Suprapubic skin (tissue), 4 donors: Measurements from ENCODE around the gene ZNF774. TPM values are rescaled to one million over a fixed set of nuclear protein-coding genes. Genes with fewer than 3 reads are reported as not detected.

Experiments used
- DNase-seq, 2 donors: peaks; one replicate each; pipeline ENCODE4 v3.0.0-alpha.2; 2019; ENCODE audit warnings: low spot score in 2 of 2
- H3K27ac ChIP-seq: fragments of 200-600 bp; sonication (generic); one replicate; pipeline ENCODE4 v1.5.1; 2019
- H3K27me3 ChIP-seq: fragments of 200-600 bp; sonication (generic); one replicate; pipeline ENCODE4 v1.5.1; 2019
- H3K36me3 ChIP-seq: fragments of 200-600 bp; sonication (generic); one replicate; pipeline ENCODE4 v1.5.1; 2019
- H3K4me1 ChIP-seq: fragments of 200-600 bp; sonication (generic); one replicate; pipeline ENCODE4 v1.5.1; 2019
- H3K4me3 ChIP-seq: fragments of 200-600 bp; sonication (generic); one replicate; pipeline ENCODE4 v1.5.1; 2019; ENCODE audit warnings: mild to moderate bottlenecking
- H3K9me3 ChIP-seq: fragments of 200-600 bp; sonication (generic); one replicate; pipeline ENCODE4 v1.5.1; 2019
- EP300 ChIP-seq: sonication (generic); formaldehyde crosslinking; IDR thresholded peaks from one replicate; pipeline ENCODE4 v1.6.1; 2017; ENCODE audit warnings: antibody characterized with exemption
- POLR2A ChIP-seq, 2 donors: fragments of 450-650 bp; IDR thresholded peaks; one replicate each; pipeline ENCODE4 v1.6.1; 2017; ENCODE audit warnings: antibody characterized with exemption in 2 of 2, mild to moderate bottlenecking in 2 of 2, moderate library complexity in 2 of 2
- POLR2AphosphoS5 ChIP-seq, 3 donors: sonication (generic); formaldehyde crosslinking; IDR thresholded peaks; one replicate each; pipeline ENCODE4 v1.6.1; 2017; ENCODE audit warnings: antibody characterized with exemption in 3 of 3
- WGBS: methylation state at CpG from one replicate; pipeline ENCODE4 v1.1.5; 2018; 5-methylcytosine and 5-hydroxymethylcytosine counted together
- total RNA-seq, 4 donors: library from RNA; depleted of rRNA; stranded (reverse); fragments of >200 nt; gene quantifications; one replicate each; pipeline ENCODE4 v1.1.0, GENCODE V29; 2016
- TF ChIP-seq, protein P1 (sequence below), 2 donors: fragments of 200-600 bp in 1 of 2; fragments of 450-650 bp in 1 of 2; sonication (generic) in 1 of 2; IDR thresholded peaks; one replicate each; pipeline ENCODE4 v1.5.1; 2016 to 2019; ENCODE audit warnings: antibody characterized with exemption in 2 of 2, mild to moderate bottlenecking in 1 of 2, moderate library complexity in 1 of 2

ZNF774 gene
- total RNA-seq, 4 donors from 2014 or later = 1.4 to 7.2 (median 3.2) TPM

DNA sequence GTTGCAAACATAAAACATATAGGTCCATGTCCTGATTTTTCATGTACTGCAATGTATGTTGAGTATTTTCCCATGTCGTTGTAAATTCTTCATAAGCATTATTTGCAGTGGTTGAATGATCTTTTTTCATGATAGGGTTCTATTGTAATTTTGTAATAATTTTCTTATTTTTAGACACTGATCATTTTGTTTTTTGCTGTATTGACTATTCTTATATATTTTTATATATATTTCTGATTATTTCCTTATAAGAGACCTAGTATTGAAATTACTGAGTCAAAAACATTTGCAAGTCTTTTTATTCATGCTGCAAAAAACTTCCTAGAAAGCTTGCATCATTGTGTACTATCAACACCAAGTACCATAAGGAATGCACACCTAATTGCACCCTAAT is 31.2 kb upstream of the ZNF774 start:
- no peak for TF ChIP-seq POLR2A (IDR thresholded peaks at IDR 0.05)
- TF ChIP-seq POLR2AphosphoS5 (IDR thresholded peaks at IDR 0.05) = no peak
- TF ChIP-seq EP300 = no peak
- TF ChIP-seq, protein P1, sequence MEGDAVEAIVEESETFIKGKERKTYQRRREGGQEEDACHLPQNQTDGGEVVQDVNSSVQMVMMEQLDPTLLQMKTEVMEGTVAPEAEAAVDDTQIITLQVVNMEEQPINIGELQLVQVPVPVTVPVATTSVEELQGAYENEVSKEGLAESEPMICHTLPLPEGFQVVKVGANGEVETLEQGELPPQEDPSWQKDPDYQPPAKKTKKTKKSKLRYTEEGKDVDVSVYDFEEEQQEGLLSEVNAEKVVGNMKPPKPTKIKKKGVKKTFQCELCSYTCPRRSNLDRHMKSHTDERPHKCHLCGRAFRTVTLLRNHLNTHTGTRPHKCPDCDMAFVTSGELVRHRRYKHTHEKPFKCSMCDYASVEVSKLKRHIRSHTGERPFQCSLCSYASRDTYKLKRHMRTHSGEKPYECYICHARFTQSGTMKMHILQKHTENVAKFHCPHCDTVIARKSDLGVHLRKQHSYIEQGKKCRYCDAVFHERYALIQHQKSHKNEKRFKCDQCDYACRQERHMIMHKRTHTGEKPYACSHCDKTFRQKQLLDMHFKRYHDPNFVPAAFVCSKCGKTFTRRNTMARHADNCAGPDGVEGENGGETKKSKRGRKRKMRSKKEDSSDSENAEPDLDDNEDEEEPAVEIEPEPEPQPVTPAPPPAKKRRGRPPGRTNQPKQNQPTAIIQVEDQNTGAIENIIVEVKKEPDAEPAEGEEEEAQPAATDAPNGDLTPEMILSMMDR (IDR thresholded peaks at IDR 0.05) = no peak
- WGBS = 51% methylated on average over 1 of the region's 1 CpG
- no peak for DNase-seq
- Histone ChIP-seq H3K4me3 (no peak overlapping the region), H3K36me3 (no peaks in the 10 kb centered on the region), H3K27ac (peak overlapping the region; percentile 58), H3K27me3 (no peaks in the 10 kb centered on the region), H3K4me1 (peaks cover 8% of the 10 kb centered on the region), H3K9me3 (no peaks in the 10 kb centered on the region)

DNA sequence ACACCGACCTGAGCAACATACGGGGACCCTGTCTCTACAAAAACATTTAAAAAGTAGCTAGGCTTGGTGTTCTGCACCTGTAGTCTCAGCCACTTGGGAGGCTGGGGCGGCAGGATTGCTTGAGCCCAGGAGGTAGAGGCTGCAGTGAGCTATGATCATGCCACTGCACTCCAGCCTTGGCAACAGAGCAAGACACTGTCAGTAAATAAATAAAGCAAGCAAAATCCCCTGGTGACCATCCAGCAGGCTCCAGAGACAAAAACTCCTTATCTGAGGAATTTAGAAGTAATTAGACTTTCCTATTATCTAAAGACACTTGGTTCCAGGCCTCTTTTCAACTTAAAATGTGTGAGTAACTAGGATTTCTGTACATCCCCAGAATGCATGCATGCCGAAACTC is 29.5 kb upstream of the ZNF774 start:
- Histone ChIP-seq H3K4me3 (no peak overlapping the region), H3K9me3 (no peaks in the 10 kb centered on the region), H3K36me3 (no peaks in the 10 kb centered on the region), H3K27me3 (no peaks in the 10 kb centered on the region), H3K27ac (no peak overlapping the region), H3K4me1 (no peaks in the 10 kb centered on the region)
- DNase-seq = peak in 1 of 2 donors; percentile 19
- no peak for TF ChIP-seq POLR2A (IDR thresholded peaks at IDR 0.05)
- TF ChIP-seq, protein P1 (IDR thresholded peaks at IDR 0.05) = no peak
- no peak for TF ChIP-seq POLR2AphosphoS5 (IDR thresholded peaks at IDR 0.05)
- TF ChIP-seq EP300 = no peak
- 78% methylated on average over 4 of the region's 4 CpGs for WGBS

- DNase-seq = peak in 1 of 2 donors; percentile 32
- WGBS = 67% methylated on average over 4 of the region's 4 CpGs
- Histone ChIP-seq H3K36me3 (no peaks in the 10 kb centered on the region), H3K4me1 (no peaks in the 10 kb centered on the region), H3K27me3 (no peaks in the 10 kb centered on the region), H3K4me3 (no peak overlapping the region), H3K9me3 (no peaks in the 10 kb centered on the region), H3K27ac (no peak overlapping the region)
- TF ChIP-seq EP300 (no peak), POLR2AphosphoS5 (IDR thresholded peaks at IDR 0.05) (no peak), POLR2A (IDR thresholded peaks at IDR 0.05) (no peak)
- TF ChIP-seq, protein P1 (IDR thresholded peaks at IDR 0.05) = no peak
These were observed 26.4 kb upstream of the ZNF774 start for GRCh38 chr15:90325726-90326125.

- no peaks in the 10 kb centered on the region for H3K4me1 ChIP-seq
- H3K36me3 ChIP-seq = no peaks in the 10 kb centered on the region
- WGBS = 93% methylated on average over 4 of the region's 4 CpGs
- H3K27ac ChIP-seq = no peak overlapping the region
- H3K9me3 ChIP-seq = no peaks in the 10 kb centered on the region
- H3K27me3 ChIP-seq = no peaks in the 10 kb centered on the region
- TF ChIP-seq, protein P1 (IDR thresholded peaks at IDR 0.05) = no peak
- TF ChIP-seq POLR2AphosphoS5 (IDR thresholded peaks at IDR 0.05) (no peak), POLR2A (IDR thresholded peaks at IDR 0.05) (no peak), EP300 (no peak)
- no peak overlapping the region for H3K4me3 ChIP-seq
- DNase-seq = peak in 1 of 2 donors; percentile 7
These were observed 25.6 kb upstream of the ZNF774 start for GRCh38 chr15:90326441-90326840.

DNA sequence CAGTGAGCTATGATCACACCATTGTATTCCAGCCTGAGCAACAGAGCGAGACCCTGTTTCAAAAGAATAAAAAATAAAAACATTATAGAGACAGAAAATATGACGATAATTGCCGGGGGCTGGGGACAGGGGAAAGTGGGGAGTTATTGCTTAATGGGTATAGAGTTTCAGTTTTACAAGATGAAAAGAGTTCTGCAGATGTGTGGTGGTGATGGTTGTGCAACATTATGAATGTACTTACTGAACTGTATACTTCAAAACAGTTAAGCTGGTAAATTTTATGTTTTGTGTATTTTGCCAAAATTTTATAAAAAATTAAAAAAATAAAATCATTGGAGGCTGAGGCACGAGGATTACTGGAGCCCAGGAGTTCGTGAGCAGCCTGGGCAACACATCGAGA is 24.8 kb upstream of the ZNF774 start:
- Histone ChIP-seq H3K9me3 (no peaks in the 10 kb centered on the region), H3K36me3 (no peaks in the 10 kb centered on the region), H3K4me1 (no peaks in the 10 kb centered on the region), H3K27me3 (no peaks in the 10 kb centered on the region), H3K4me3 (no peak overlapping the region), H3K27ac (no peak overlapping the region)
- DNase-seq = peak in 1 of 2 donors; percentile 10
- 87% methylated on average over 6 of the region's 6 CpGs for WGBS
- TF ChIP-seq, protein P1 (IDR thresholded peaks at IDR 0.05) = no peak
- TF ChIP-seq POLR2AphosphoS5 (IDR thresholded peaks at IDR 0.05) (no peak), EP300 (no peak), POLR2A (IDR thresholded peaks at IDR 0.05) (no peak)
